HepG2 (cell line): ENCODE results near the gene GLIS2. TPM values are rescaled to one million over a fixed set of nuclear protein-coding genes. Genes with fewer than 3 reads are reported as not detected.

Experiments
- AFF4 ChIP-seq: sonication (generic); formaldehyde crosslinking; IDR thresholded peaks from 2 replicates; pipeline ENCODE4 v1.4.0; 2020; ENCODE audit warnings: missing genetic modification reagents
- ARID3A ChIP-seq: IDR thresholded peaks from 2 replicates; pipeline ENCODE4 v1.6.1; 2012; ENCODE audit warnings: low read depth, low read length, improper control_type of control experiment
- ATF5 ChIP-seq: sonication (generic); formaldehyde crosslinking; IDR thresholded peaks from 2 replicates; pipeline ENCODE4 v1.4.0; 2020; ENCODE audit warnings: mild to moderate bottlenecking, low read depth, missing genetic modification reagents
- BHLHE40 ChIP-seq: IDR thresholded peaks from 2 replicates; pipeline ENCODE4 v1.6.1; 2011; ENCODE audit warnings: low read length, improper control_type of control experiment
- DZIP1 ChIP-seq: sonication (generic); formaldehyde crosslinking; IDR thresholded peaks from 2 replicates; pipeline ENCODE4 v1.5.0; 2020; ENCODE audit warnings: mild to moderate bottlenecking, missing genetic modification reagents
- ETV5 ChIP-seq: IDR thresholded peaks from 2 replicates; pipeline ENCODE4 v1.6.1; 2018; ENCODE audit warnings: missing biosample characterization, missing genetic modification reagents, inconsistent platforms, borderline replicate concordance
- GABPA ChIP-seq, 2 experiments: IDR thresholded peaks; 2 replicates each; pipeline ENCODE4 v1.6.1; 2011 to 2016; ENCODE audit warnings: low read depth in 2 of 2, low read length in 1 of 2, missing biosample characterization in 1 of 2, missing genetic modification characterization in 1 of 2
- GATAD2A ChIP-seq: IDR thresholded peaks from 2 replicates; pipeline ENCODE4 v1.6.1; 2016
- NFIC ChIP-seq: IDR thresholded peaks from 2 replicates; pipeline ENCODE4 v1.6.1; 2012; ENCODE audit warnings: mild to moderate bottlenecking, low read length, inconsistent platforms
- PHF20 ChIP-seq: sonication (generic); formaldehyde crosslinking; IDR thresholded peaks from 2 replicates; pipeline ENCODE4 v1.5.0; 2020; ENCODE audit warnings: mild to moderate bottlenecking, missing genetic modification reagents
- RARG ChIP-seq: sonication (generic); formaldehyde crosslinking; IDR thresholded peaks from 2 replicates; pipeline ENCODE4 v1.4.0; 2020; ENCODE audit warnings: low read depth, mild to moderate bottlenecking, missing genetic modification reagents
- RNF2 ChIP-seq: fragments of 450-650 bp; conservative IDR thresholded peaks from 2 replicates; pipeline ENCODE4 v1.6.1; 2016; ENCODE audit warnings: low read depth
- TBX2 ChIP-seq: sonication (generic); formaldehyde crosslinking; IDR thresholded peaks from 2 replicates; pipeline ENCODE4 v1.5.0; 2020; ENCODE audit warnings: missing genetic modification reagents, mild to moderate bottlenecking, borderline replicate concordance
- TFDP2 ChIP-seq: sonication (generic); formaldehyde crosslinking; IDR thresholded peaks from 2 replicates; pipeline ENCODE4 v1.4.0; 2020; ENCODE audit warnings: missing genetic modification reagents
- TP53 ChIP-seq: sonication (generic); formaldehyde crosslinking; conservative IDR thresholded peaks from 2 replicates; pipeline ENCODE4 v1.4.0; 2020; ENCODE audit warnings: missing genetic modification reagents
- ZNF205 ChIP-seq: IDR thresholded peaks from 2 replicates; pipeline ENCODE4 v1.6.1; 2018; ENCODE audit warnings: missing biosample characterization, missing genetic modification reagents
- ZNF567 ChIP-seq: sonication (generic); formaldehyde crosslinking; IDR thresholded peaks from 2 replicates; pipeline ENCODE4 v1.8.1; 2023; ENCODE audit warnings: mild to moderate bottlenecking, missing genetic modification reagents, borderline replicate concordance
- ZNF740 ChIP-seq: sonication (generic); formaldehyde crosslinking; IDR thresholded peaks from 2 replicates; pipeline ENCODE4 v1.4.0; 2020; ENCODE audit warnings: missing genetic modification reagents
- ZNF776 ChIP-seq: sonication (generic); formaldehyde crosslinking; IDR thresholded peaks from 2 replicates; pipeline ENCODE4 v1.4.0; 2020; ENCODE audit warnings: mild to moderate bottlenecking, missing genetic modification reagents
- polyA plus RNA-seq, 8 experiments: library from polyadenylated mRNA; depleted of rRNA in 3 of 8; stranded (reverse) in 7 of 8; unstranded in 1 of 8; fragments of >200 nt; fragmentation: Illumina TruSeq in 4 of 8; extraction: Trizol in 4 of 8; gene quantifications; 2 replicates each; pipeline versions ENCODE4 v1.2.1 to v1.2.3, GENCODE V29; 2011 to 2016; ENCODE audit warnings: low read depth in 4 of 8, missing spikeins in 1 of 8, mixed read lengths in 1 of 8; ENCODE audit not compliant: insufficient read depth in 1 of 8
- total RNA-seq, 5 experiments: library from RNA; depleted of rRNA; stranded (reverse); fragments of >200 nt; fragmentation: Illumina TruSeq; extraction: Trizol; gene quantifications; 2 replicates each; pipeline ENCODE4 v1.2.3, GENCODE V29; 2016; ENCODE audit warnings: low read depth in 1 of 5

The GLIS2 gene
- total and polyA plus RNA-seq, 2 of the 13 experiments (the other 11 are each of a cell fraction or from before 2014, with no cell fraction given): 0.28 to 0.29 TPM

- TF ChIP-seq ZNF205 (CRISPR knock-in tag) (no peak), ARID3A (no peak), RNF2 (no peak), RARG (CRISPR knock-in tag) (no peak), GATAD2A (peak; percentile 66), NFIC (no peak), ZNF567 (CRISPR knock-in tag) (0 out of 2 replicates have a peak, but pooled peaks have one; percentile 32), TFDP2 (CRISPR knock-in tag) (no peak), DZIP1 (CRISPR knock-in tag) (no peak), TP53 (CRISPR knock-in tag) (no peak), ETV5 (CRISPR knock-in tag) (peak; percentile 70), AFF4 (CRISPR knock-in tag) (no peak), ATF5 (CRISPR knock-in tag) (no peak), ZNF740 (CRISPR knock-in tag) (peak; percentile 78), TBX2 (CRISPR knock-in tag) (peak; percentile 39; the same call in 1 of the 2 replicates), GABPA (IDR thresholded peaks at IDR 0.05; ENCODE audit: low read depth, low read length) (peak; percentile 34; the same call in 1 of the 2 replicates), GABPA (CRISPR knock-in tag; IDR thresholded peaks at IDR 0.05; ENCODE audit: low read depth) (peak; percentile 77), ZNF776 (CRISPR knock-in tag) (no peak), PHF20 (peak; percentile 42; the same call in 1 of the 2 replicates), BHLHE40 (no peak)
Measured at GRCh38 chr16:4288148-4288921, 27.5 kb upstream of the GLIS2 start (continued).
